IPS-15b (cell line): ENCODE results near the gene ABL1.
"Not testable (repeated sequence)": the region's sequence is repeated elsewhere in the genome, so short reads cannot be mapped to it uniquely, and the experiment has no call there.

ENCODE experiments used
- H3K27me3 ChIP-seq: one replicate; pipeline ENCODE4 v1.6.1; 2013; ENCODE audit warnings: low read length; ENCODE audit not compliant: control insufficient read depth, insufficient read depth
- H3K36me3 ChIP-seq: one replicate; pipeline ENCODE4 v1.6.1; 2013; ENCODE audit warnings: low read length; ENCODE audit not compliant: control insufficient read depth, insufficient read depth
- H3K4me1 ChIP-seq: one replicate; pipeline ENCODE4 v1.6.1; 2013; ENCODE audit warnings: mild to moderate bottlenecking, low read length; ENCODE audit not compliant: control insufficient read depth, insufficient read depth
- H3K4me3 ChIP-seq: one replicate; pipeline ENCODE4 v1.5.1; 2013; ENCODE audit warnings: low read depth, low read length
- H3K9ac ChIP-seq: one replicate; pipeline ENCODE4 v1.6.1; 2013; ENCODE audit warnings: low read depth, mild to moderate bottlenecking, low read length
- H3K9me3 ChIP-seq: one replicate; pipeline ENCODE4 v1.6.1; 2013; ENCODE audit warnings: mild to moderate bottlenecking, low read length; ENCODE audit not compliant: control insufficient read depth, insufficient read depth

ABL1 gene

GRCh38 chr9:130844044-130844451 is 9.0 kb downstream of the ABL1 start:
- H3K9me3 ChIP-seq: no peaks in the 10 kb centered on the region
- peaks cover 23% of the 10 kb centered on the region for H3K4me1 ChIP-seq
- no peaks in the 10 kb centered on the region for H3K36me3 ChIP-seq
- H3K9ac ChIP-seq: no peak overlapping the region
- no peaks in the 10 kb centered on the region for H3K27me3 ChIP-seq
- no peak overlapping the region for H3K4me3 ChIP-seq

DNA sequence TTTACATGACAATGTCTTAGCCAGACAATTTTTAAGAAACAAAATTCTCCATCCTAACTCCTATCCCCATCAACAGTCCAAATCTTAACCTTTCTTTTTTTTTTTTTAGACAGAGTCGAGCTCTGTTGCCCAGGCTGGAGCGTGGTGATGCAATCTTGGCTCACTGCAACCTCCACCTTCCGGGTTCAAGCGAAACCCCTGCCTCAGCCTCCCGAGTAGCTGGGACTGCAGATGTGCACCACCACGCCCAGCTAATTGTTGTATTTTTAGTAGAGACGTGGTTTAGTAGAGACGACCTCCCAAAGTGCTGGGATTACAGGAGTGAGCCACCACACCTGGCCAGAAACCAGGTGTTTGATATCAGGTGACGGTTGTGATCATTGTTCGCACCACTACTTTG is 10.2 kb downstream of the ABL1 start:
- peaks cover 17% of the 10 kb centered on the region for H3K4me1 ChIP-seq

GRCh38 chr9:130845901-130846481 is 10.9 kb downstream of the ABL1 start:
- Histone ChIP-seq H3K9me3 (no peaks in the 10 kb centered on the region), H3K9ac (no peak overlapping the region), H3K4me1 (peaks cover 17% of the 10 kb centered on the region), H3K27me3 (no peaks in the 10 kb centered on the region), H3K4me3 (no peak overlapping the region), H3K36me3 (no peaks in the 10 kb centered on the region)

More for the DNA sequence above, 10.2 kb downstream of the ABL1 start:
- no peak overlapping the region for H3K9ac ChIP-seq
- no peaks in the 10 kb centered on the region for H3K27me3 ChIP-seq
- no peaks in the 10 kb centered on the region for H3K9me3 ChIP-seq
- H3K36me3 ChIP-seq: no peaks in the 10 kb centered on the region
- no peak overlapping the region for H3K4me3 ChIP-seq

GRCh38 chr9:130846487-130847305 is 11.6 kb downstream of the ABL1 start:
- no peaks in the 10 kb centered on the region for H3K36me3 ChIP-seq
- H3K4me3 ChIP-seq: no peak overlapping the region
- no peaks in the 10 kb centered on the region for H3K9me3 ChIP-seq
- no peaks in the 10 kb centered on the region for H3K27me3 ChIP-seq
- H3K9ac ChIP-seq: no peak overlapping the region
- peaks cover 17% of the 10 kb centered on the region for H3K4me1 ChIP-seq

DNA sequence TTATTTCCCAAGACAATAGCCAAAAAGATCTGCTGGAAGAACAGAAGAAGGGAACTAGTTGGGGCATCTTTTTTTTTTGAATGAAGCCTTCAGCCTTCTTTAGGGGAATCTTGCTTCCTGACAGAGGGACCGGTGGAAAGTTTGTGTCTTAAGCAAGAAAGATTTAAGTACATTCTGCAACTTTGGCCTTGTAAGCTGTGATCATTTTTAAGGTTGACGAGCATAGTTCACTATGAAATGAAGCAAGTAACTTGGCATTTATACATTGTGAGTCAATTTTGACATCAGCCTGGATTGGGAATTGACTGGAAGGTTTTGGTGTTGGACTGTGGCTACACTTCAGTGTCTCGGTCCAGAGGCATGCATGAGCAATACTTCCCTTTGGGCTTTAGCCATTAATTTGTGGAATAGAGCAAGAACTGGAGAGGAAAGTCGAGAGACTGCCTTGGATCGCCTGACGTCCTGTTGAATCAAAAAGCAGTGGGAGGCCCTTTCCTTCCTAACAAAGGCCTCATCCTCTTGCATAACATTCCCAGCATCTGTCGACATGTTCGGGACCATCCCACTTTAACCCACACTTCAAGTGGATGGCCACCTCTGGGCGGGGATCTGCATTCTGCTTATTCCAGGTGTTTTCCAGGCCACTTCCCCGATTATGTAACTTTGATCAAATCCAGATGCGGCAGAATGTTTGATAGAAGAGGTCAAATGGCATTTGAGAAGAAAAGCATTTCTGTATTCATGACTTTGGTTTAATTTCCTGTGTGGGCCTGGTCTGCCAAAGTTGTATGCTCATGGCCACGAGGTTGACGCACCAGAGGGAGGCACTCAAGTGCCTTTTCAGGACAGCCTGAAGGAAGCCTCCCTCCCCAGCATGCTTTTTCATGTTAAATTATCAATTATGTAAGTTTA is 12.5 kb downstream of the ABL1 start:
- Histone ChIP-seq H3K9ac (no peak overlapping the region), H3K9me3 (no peaks in the 10 kb centered on the region), H3K4me3 (no peak overlapping the region), H3K27me3 (no peaks in the 10 kb centered on the region), H3K4me1 (peaks cover 15% of the 10 kb centered on the region), H3K36me3 (no peaks in the 10 kb centered on the region)

DNA sequence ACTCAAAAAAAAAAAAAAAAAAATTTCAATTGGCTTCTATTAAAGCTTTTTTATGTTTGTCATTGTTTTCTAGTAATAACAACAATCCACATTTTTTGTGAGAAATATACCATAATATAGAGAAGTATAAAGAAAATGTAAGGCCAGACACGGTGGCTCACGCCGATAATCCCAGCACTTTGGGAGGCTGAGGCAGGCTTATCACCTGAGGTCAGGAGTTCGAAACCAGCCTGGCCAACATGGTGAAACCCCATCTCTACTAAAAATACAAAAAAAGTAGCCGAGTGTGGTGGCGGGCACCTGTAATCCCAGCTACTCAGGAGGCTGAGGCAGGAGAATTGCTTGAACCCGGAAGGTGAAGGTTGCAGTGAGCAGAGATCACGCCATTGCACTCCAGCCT is 13.5 kb downstream of the ABL1 start:
- H3K4me1 ChIP-seq: peaks cover 15% of the 10 kb centered on the region
- H3K9ac ChIP-seq: not testable (repeated sequence)

DNA sequence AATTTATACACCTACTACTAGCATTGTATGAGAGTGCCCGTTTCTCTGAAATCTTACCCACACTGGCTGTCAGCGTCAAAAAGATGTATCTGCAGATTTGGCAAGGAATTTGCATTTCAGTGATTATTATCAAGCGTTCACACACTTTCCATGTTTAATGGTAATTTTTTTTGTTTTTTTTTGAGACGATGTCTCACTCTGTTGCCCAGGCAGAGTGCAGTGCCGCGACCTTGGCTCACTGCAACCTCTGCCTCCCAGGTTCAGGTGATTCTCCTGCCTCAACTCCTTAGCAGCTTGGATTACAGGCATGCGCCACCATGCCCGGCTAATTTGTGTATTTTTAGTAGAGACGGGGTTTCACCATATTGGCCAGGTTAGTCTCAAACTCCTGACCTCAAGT is 14.3 kb downstream of the ABL1 start:
- Histone ChIP-seq H3K4me1 (peaks cover 15% of the 10 kb centered on the region), H3K36me3 (peaks cover under 1% of the 10 kb centered on the region), H3K4me3 (no peak overlapping the region), H3K9me3 (no peaks in the 10 kb centered on the region), H3K9ac (no peak overlapping the region), H3K27me3 (no peaks in the 10 kb centered on the region)

More for the DNA sequence above, 13.5 kb downstream of the ABL1 start:
- H3K36me3 ChIP-seq, H3K9me3 ChIP-seq, H3K27me3 ChIP-seq, H3K4me3 ChIP-seq: not testable (repeated sequence)

DNA sequence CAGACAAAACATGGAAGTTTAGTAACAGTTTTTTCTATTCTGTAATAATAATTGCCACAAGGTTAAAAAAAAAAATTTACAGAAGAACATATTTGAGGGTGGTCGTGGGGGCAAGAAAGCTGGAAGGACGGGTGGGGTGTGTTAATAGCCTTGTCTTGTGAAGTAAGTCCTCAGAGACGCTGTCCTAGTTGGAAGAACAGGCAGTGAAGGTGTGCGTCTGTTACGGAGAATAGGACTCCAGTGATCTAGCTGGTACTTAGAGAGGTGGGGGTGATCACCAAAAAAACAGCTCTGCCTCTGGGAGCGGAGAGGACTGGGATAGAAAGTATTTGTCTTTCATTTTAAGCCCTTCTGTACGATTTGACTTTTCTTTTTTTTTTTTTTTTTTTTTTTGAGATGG is 17.7 kb downstream of the ABL1 start:
- Histone ChIP-seq H3K36me3 (peaks cover 11% of the 10 kb centered on the region), H3K4me1 (peaks cover under 1% of the 10 kb centered on the region), H3K4me3 (no peak overlapping the region), H3K9me3 (no peaks in the 10 kb centered on the region), H3K27me3 (no peaks in the 10 kb centered on the region), H3K9ac (no peak overlapping the region)

- Histone ChIP-seq H3K4me3 (no peak overlapping the region), H3K4me1 (no peaks in the 10 kb centered on the region), H3K9ac (no peak overlapping the region), H3K36me3 (peaks cover 11% of the 10 kb centered on the region), H3K9me3 (no peaks in the 10 kb centered on the region), H3K27me3 (no peaks in the 10 kb centered on the region)
Observed at GRCh38 chr9:130854092-130854491, 19.0 kb downstream of the ABL1 start.

GRCh38 chr9:130854835-130855234 is 19.8 kb downstream of the ABL1 start:
- Histone ChIP-seq H3K4me1 (no peaks in the 10 kb centered on the region), H3K4me3 (no peak overlapping the region), H3K36me3 (peaks cover 11% of the 10 kb centered on the region), H3K27me3 (no peaks in the 10 kb centered on the region), H3K9ac (no peak overlapping the region), H3K9me3 (no peaks in the 10 kb centered on the region)

GRCh38 chr9:130856474-130856873 is 21.4 kb downstream of the ABL1 start:
- peaks cover 11% of the 10 kb centered on the region for H3K36me3 ChIP-seq
- no peak overlapping the region for H3K9ac ChIP-seq
- no peaks in the 10 kb centered on the region for H3K9me3 ChIP-seq
- H3K4me3 ChIP-seq: no peak overlapping the region
- no peaks in the 10 kb centered on the region for H3K27me3 ChIP-seq
- H3K4me1 ChIP-seq: no peaks in the 10 kb centered on the region
